Measurements from ENCODE around the gene RAB6D. TPM values are rescaled to one million over a fixed set of nuclear protein-coding genes. Genes with fewer than 3 reads are reported as not detected.

RAB6D gene
- total and polyA plus RNA-seq, 2 experiments from 2014 or later = 1.5 to 3.0 TPM

DNA sequence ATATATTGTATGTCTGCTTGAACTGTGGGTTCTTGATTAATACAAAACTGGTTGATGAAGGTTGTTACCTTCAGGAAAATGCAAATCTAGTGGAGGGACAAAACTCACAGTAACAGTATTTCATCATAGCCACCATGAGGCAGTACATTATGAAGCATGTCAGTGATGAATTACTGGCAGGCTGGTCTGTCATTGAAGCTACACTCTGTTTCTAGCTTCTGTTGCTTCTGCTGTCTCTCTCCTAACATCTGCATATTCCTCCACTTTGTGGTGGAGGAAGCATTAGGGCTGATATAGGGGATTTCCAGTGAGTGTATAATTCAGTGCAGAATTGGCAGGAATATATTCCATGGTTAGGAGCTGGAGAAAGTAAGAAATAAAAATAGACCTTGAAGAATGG, 44.2 kb upstream of the RAB6D start:
- no peaks in the 10 kb centered on the region for H4K20me1 ChIP-seq (ENCODE audit: insufficient read depth, poor library complexity, severe bottlenecking)
- H3K79me2 ChIP-seq = no peaks in the 10 kb centered on the region
- no peaks in the 10 kb centered on the region for H3K27me3 ChIP-seq
- no peak overlapping the region for H2AFZ ChIP-seq
- no peaks in the 10 kb centered on the region for H3K4me1 ChIP-seq (ENCODE audit: insufficient read depth)
- no peaks in the 10 kb centered on the region for H3K9me2 ChIP-seq (replicated peaks; ENCODE audit: insufficient read depth)
- H3K4me3 ChIP-seq = no peak overlapping the region
- TF ChIP-seq EZH2 (IDR thresholded peaks at IDR 0.05; ENCODE audit: borderline replicate concordance) (no peak), EZH2phosphoT487 (IDR thresholded peaks at IDR 0.05; ENCODE audit: low read depth, severe bottlenecking, unreplicated experiment) (no peak)
- TF ChIP-seq, protein P1, sequence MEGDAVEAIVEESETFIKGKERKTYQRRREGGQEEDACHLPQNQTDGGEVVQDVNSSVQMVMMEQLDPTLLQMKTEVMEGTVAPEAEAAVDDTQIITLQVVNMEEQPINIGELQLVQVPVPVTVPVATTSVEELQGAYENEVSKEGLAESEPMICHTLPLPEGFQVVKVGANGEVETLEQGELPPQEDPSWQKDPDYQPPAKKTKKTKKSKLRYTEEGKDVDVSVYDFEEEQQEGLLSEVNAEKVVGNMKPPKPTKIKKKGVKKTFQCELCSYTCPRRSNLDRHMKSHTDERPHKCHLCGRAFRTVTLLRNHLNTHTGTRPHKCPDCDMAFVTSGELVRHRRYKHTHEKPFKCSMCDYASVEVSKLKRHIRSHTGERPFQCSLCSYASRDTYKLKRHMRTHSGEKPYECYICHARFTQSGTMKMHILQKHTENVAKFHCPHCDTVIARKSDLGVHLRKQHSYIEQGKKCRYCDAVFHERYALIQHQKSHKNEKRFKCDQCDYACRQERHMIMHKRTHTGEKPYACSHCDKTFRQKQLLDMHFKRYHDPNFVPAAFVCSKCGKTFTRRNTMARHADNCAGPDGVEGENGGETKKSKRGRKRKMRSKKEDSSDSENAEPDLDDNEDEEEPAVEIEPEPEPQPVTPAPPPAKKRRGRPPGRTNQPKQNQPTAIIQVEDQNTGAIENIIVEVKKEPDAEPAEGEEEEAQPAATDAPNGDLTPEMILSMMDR (IDR thresholded peaks at IDR 0.05; ENCODE audit: poor library complexity) = no peak
- H3K4me2 ChIP-seq = no peak overlapping the region
- no peaks in the 10 kb centered on the region for H3K36me3 ChIP-seq (replicated peaks; ENCODE audit: insufficient read depth, low read depth)
- H3K27ac ChIP-seq = no peak overlapping the region
- no peaks in the 10 kb centered on the region for H3K9me3 ChIP-seq (ENCODE audit: low read depth)
- DNase-seq (ENCODE audit: low spot score) = no peak

DNA sequence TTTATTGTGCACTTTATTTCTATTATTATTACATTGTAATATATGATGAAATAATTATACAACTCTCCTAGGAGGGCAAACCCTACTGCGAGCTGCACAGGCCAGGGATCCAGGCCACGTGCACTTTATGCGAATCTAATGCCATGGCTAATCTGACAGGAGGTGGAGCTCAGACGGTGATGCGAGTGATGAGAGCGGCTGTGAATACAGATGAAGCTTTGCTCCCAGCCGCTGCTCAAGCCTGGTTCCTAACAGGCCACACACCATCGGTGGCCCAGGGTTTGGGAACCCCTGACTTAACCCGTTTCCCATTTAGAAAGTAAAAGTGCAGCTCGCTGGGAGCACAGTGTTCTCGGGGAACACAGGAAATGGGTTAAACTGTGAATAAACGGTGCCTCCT, 40.8 kb upstream of the RAB6D start:
- no peaks in the 10 kb centered on the region for H3K4me1 ChIP-seq (ENCODE audit: insufficient read depth)
- no peak overlapping the region for H2AFZ ChIP-seq
- H3K9me3 ChIP-seq (ENCODE audit: low read depth) = no peaks in the 10 kb centered on the region
- no peaks in the 10 kb centered on the region for H3K79me2 ChIP-seq
- no peaks in the 10 kb centered on the region for H3K9me2 ChIP-seq (replicated peaks; ENCODE audit: insufficient read depth)
- no peaks in the 10 kb centered on the region for H3K36me3 ChIP-seq (replicated peaks; ENCODE audit: insufficient read depth, low read depth)
- H3K4me3 ChIP-seq = no peak overlapping the region
- no peak for DNase-seq (ENCODE audit: low spot score)
- TF ChIP-seq EZH2 (IDR thresholded peaks at IDR 0.05; ENCODE audit: borderline replicate concordance) (no peak), EZH2phosphoT487 (IDR thresholded peaks at IDR 0.05; ENCODE audit: low read depth, severe bottlenecking, unreplicated experiment) (no peak)
- TF ChIP-seq, protein P1 (IDR thresholded peaks at IDR 0.05; ENCODE audit: poor library complexity) = no peak
- no peaks in the 10 kb centered on the region for H3K27me3 ChIP-seq
- no peak overlapping the region for H3K4me2 ChIP-seq
- no peaks in the 10 kb centered on the region for H4K20me1 ChIP-seq (ENCODE audit: insufficient read depth, poor library complexity, severe bottlenecking)
- 82% methylated on average over 12 of the region's 12 CpGs for WGBS (ENCODE audit: low lambda C conversion rate, missing lambda C conversion rate)
- H3K27ac ChIP-seq = no peak overlapping the region

DNA sequence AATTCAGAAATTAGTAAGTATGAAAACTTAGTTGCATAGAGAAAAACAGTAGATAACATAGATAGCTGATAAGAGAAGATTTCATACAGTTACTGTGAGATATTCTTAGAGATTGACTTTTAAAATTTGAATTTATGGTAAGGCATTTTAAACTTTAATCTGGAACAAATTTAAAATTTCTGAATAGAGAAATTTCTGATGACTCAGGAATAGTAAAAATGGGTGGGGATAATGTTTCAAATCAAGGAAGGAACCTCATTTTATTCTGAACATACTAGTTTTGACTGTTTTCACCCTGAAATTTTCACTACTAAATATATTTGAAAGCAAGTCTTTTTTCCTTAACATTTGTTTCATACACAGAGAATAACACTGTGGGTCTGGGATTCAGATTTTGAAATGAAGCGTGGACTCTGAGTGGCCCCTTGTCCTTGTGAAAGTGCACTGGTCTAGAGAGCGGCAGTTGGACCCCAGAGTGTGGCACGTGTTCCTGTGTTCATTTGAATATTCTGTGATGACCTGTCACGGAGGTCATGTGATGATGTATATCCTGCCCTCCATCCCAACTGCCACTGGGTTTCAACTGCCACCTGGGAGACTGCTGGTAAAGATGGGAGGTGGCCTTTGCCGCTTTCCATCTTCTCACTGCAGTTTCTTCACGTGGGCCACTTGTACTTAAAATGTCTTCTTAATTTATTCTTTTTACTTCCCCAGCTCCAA, 38.5 kb upstream of the RAB6D start:
- Histone ChIP-seq H3K4me3 (no peak overlapping the region), H2AFZ (no peak overlapping the region), H3K4me1 (ENCODE audit: insufficient read depth) (no peaks in the 10 kb centered on the region), H3K27ac (no peak overlapping the region), H3K79me2 (no peaks in the 10 kb centered on the region), H3K27me3 (no peaks in the 10 kb centered on the region), H3K9me3 (ENCODE audit: low read depth) (no peaks in the 10 kb centered on the region), H3K36me3 (replicated peaks; ENCODE audit: insufficient read depth, low read depth) (no peaks in the 10 kb centered on the region), H3K9me2 (replicated peaks; ENCODE audit: insufficient read depth) (no peaks in the 10 kb centered on the region), H3K4me2 (no peak overlapping the region), H4K20me1 (ENCODE audit: insufficient read depth, poor library complexity, severe bottlenecking) (no peaks in the 10 kb centered on the region)
- DNase-seq (ENCODE audit: low spot score) = no peak
- 83% methylated on average over 6 of the region's 6 CpGs for WGBS (ENCODE audit: low lambda C conversion rate, missing lambda C conversion rate)
- TF ChIP-seq, protein P1 (IDR thresholded peaks at IDR 0.05; ENCODE audit: poor library complexity) = no peak
- TF ChIP-seq EZH2 (IDR thresholded peaks at IDR 0.05; ENCODE audit: borderline replicate concordance) (no peak), EZH2phosphoT487 (IDR thresholded peaks at IDR 0.05; ENCODE audit: low read depth, severe bottlenecking, unreplicated experiment) (no peak)
